ENCODE data around the gene SUFU.
"Not testable (repeated sequence)": the region's sequence is repeated elsewhere in the genome, so short reads cannot be mapped to it uniquely, and the experiment has no call there.

SUFU gene
- 8.7 to 18.8 (median 15.9) reads per million in 4 experiments for total RNA-seq

- DNase-seq, result peak; percentile 97
These were observed at the start of gene SUFU for GRCh38 chr10:102503264-102504178. Gene SUFU (plus strand): TSS chr10:102503972. CDS start chr10:102504153, 181 bp downstream.

GRCh38 chr10:102454662-102455487 lies 48.9 kb upstream of the SUFU start:
- not testable (repeated sequence) for DNase-seq

GRCh38 chr10:102455893-102456471 lies 47.8 kb upstream of the SUFU start:
- DNase-seq, result no peak

- DNase-seq, result no peak
These were observed 46.1 kb upstream of the SUFU start for GRCh38 chr10:102457591-102458150.

GRCh38 chr10:102458656-102459055 lies 45.1 kb upstream of the SUFU start:
- no peak for DNase-seq

GRCh38 chr10:102460836-102461186 lies 43.0 kb upstream of the SUFU start:
- no peak for DNase-seq

- DNase-seq, result peak; percentile 87
These were observed 42.4 kb upstream of the SUFU start for GRCh38 chr10:102461187-102462054.

- DNase-seq, result no peak
These were observed 41.2 kb upstream of the SUFU start for GRCh38 chr10:102462512-102463054.

GRCh38 chr10:102463983-102464382 lies 39.8 kb upstream of the SUFU start:
- DNase-seq, result no peak

- DNase-seq, result no peak
These were observed 38.3 kb upstream of the SUFU start for GRCh38 chr10:102465466-102465865.

GRCh38 chr10:102467318-102467717 lies 36.5 kb upstream of the SUFU start:
- DNase-seq, result no peak

- no peak for DNase-seq
These were observed 35.8 kb upstream of the SUFU start for GRCh38 chr10:102467971-102468438.

GRCh38 chr10:102468683-102469082 lies 35.1 kb upstream of the SUFU start:
- no peak for DNase-seq

- no peak for DNase-seq
These were observed 32.9 kb upstream of the SUFU start for GRCh38 chr10:102470579-102471546.

GRCh38 chr10:102473445-102474331 lies 30.1 kb upstream of the SUFU start:
- no peak for DNase-seq

GRCh38 chr10:102475451-102476040 lies 28.2 kb upstream of the SUFU start:
- no peak for DNase-seq

GRCh38 chr10:102476466-102477141 lies 27.2 kb upstream of the SUFU start:
- no peak for DNase-seq

GRCh38 chr10:102479651-102480050 lies 24.1 kb upstream of the SUFU start:
- no peak for DNase-seq
